HG02571 (cell line): ENCODE measurements around the gene CATSPERE.

Experiments
- ATAC-seq: cut with Tn5 transposase; IDR thresholded peaks from one replicate; pipeline ENCODE4 v1.9.1; 2021; ENCODE audit warnings: mild to moderate bottlenecking, moderate library complexity; ENCODE audit not compliant: unreplicated experiment

CATSPERE gene, protein sequence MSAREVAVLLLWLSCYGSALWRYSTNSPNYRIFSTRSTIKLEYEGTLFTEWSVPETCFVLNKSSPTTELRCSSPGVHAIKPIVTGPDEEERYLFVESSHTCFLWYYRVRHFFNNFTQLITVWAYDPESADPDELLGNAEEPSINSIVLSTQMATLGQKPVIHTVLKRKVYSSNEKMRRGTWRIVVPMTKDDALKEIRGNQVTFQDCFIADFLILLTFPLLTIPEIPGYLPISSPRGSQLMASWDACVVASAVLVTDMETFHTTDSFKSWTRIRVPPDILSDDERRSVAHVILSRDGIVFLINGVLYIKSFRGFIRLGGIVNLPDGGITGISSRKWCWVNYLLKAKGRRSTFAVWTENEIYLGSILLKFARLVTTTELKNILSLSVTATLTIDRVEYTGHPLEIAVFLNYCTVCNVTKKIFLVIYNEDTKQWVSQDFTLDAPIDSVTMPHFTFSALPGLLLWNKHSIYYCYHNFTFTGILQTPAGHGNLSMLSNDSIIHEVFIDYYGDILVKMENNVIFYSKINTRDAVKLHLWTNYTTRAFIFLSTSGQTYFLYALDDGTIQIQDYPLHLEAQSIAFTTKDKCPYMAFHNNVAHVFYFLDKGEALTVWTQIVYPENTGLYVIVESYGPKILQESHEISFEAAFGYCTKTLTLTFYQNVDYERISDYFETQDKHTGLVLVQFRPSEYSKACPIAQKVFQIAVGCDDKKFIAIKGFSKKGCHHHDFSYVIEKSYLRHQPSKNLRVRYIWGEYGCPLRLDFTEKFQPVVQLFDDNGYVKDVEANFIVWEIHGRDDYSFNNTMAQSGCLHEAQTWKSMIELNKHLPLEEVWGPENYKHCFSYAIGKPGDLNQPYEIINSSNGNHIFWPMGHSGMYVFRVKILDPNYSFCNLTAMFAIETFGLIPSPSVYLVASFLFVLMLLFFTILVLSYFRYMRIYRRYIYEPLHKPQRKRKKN

DNA sequence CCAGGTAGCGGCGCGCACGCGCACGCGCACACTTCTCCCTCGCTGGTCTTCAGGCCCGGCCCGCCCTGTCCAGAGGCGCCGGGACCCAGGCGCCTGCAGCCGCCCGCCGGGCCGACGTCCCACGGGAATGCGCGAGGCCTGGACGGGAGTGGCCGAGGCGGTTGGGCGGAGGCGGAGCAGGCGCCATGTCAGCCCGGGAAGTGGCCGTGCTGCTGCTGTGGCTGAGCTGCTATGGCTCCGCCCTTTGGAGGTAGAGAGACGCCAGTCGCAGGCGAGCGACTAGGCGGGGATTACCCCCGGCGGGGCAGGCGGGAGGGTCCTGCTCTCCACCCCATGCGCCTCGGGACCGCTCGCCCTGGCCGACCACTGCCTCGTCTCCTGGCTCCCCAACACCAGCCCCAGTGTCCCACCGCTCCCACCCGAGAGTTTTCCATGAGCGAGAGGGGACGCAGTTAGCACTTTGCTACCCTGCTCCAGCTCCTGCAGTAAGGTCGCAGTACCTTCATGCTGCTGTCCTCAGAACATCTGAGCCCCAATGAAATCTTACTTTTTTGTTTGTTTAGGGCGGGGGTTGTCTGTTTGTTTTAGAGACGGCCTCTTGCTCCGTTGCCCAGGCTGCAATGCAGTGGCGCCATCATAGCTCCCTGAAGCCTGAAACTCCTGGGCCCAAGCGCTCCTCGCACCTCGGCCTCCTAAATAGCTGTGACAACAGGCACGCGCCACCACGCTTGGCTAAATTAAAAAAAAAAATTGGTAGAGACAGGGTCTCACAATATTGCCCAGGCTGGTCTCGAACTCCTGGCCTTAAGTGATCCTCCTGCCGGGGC is at the start of gene CATSPERE:
Gene CATSPERE (plus strand): TSS at position 29 of the 827 bp plus-strand sequence. CDS start 157 bp downstream, at position 186.
- peak; percentile 98 for ATAC-seq

DNA sequence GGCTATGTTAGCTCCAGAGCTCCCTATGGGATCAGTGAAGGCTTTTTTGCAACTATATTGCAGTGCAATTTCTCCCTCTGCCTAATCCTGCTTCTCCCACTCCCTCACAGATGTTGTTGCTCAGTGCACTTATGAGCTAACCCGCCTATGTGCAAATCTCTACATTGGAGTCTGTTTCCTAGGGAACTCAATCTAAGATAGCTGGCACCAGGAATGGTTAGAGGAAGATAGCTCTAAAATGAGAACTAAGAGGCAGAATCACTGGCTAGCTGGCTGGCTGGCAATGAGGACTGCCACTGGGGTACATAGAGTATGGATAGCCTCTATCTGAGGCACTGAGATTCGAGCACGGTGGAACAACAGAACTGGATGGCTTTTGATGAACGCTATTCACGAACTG is 48.9 kb upstream of the CATSPERE start:
- ATAC-seq, result no peak

DNA sequence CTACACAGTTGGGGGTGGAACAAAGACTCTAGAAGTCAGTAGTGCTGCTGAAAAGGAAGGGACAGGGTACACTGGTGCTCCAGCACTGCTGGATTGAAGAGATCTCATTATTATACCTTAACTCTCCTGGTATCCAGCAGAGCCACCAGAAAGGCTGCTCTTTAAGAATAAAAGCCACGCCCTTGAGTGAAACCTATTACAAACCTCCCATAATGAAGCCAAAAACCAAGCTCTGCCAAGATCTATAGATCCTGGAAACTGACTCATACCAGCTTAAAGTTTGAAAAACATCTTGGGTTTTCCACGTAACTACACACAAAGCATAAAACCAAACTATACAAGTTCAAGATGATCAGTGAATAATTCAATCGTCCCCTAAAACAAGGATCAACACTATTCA is 47.3 kb upstream of the CATSPERE start:
- ATAC-seq, result no peak

- no peak for ATAC-seq
Measured at GRCh38 chr1:244414543-244414942, 46.5 kb upstream of the CATSPERE start.

DNA sequence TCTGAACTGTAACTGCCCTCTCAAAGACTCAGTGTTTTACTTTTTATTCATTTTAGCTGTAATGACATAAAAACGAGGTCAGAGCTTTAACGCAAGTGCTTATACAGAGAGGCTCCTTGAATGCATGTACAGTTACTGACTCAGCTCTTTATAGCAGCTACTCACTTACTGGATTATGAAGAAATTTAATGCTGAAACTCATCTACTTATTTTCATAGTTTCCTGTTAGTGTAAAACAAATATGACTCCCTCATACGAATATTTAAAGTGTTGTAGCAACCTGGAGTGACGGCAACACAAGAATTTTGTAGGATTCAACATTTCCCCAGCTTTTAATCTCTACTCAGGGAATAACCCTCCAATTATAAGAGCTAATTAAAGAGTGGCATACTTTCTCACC is 42.0 kb upstream of the CATSPERE start:
- no peak for ATAC-seq

DNA sequence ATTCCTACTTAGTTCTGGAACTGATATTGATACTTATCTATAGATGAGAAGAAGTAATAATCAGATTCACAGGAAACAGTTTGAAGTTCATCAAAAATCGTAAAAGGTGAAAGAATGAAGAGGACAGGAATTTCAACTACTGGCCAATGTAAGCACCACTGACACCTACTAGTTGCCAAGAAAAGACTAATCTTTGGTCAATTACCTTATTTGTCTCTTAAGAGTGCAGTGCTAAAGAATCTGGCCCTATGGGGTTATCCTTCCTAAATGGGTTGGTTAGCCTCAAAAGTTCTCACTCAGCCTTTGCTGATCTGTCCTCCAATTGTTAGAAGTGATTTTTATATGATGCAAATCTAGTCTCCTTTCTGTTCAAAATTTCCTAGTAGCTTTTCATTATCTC is 38.9 kb upstream of the CATSPERE start:
- no peak for ATAC-seq

- no peak for ATAC-seq
Measured at GRCh38 chr1:244424649-244425334, 36.3 kb upstream of the CATSPERE start.

DNA sequence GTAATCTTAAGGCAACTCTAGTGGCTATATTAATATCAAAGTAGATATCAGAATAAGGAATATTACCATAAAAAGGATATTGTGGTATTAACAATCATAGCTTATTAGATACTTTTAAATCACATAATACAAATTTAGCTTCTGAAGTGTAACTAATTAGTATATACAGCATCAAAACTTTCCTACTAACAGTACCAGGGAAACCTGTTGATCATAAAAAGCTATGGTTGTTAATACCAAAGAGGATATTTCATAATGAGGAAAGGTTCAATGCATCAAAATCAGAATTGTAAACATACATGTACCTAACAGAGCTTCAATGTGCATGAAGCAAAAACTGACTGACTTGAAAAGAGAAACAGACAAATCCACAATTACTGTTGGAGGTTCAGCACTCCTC is 33.4 kb upstream of the CATSPERE start:
- no peak for ATAC-seq

- no peak for ATAC-seq
Measured at GRCh38 chr1:244429818-244430217, 31.3 kb upstream of the CATSPERE start.

DNA sequence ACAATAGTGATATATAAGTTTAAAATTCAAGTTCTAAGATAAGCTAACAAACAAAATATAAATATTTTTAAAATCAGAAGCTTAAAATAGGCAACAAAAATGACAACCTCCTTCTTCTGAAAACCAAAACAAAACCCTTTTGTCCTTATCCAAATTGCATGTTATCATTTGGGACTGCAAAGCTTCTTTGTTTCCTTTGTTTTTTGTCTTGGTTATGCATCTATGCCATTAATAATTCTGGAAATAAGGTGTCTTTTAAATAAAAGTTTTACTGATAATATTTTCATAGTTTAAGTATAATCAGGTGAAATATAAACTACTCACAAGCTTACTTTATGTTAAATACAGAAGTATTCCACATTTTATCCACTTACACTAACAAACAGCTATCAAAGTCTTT is 29.9 kb upstream of the CATSPERE start:
- no peak for ATAC-seq

GRCh38 chr1:244435562-244436205 is 25.4 kb upstream of the CATSPERE start:
- no peak for ATAC-seq

GRCh38 chr1:244436336-244437085 is 24.6 kb upstream of the CATSPERE start:
- ATAC-seq, result no peak

GRCh38 chr1:244437086-244437468 is 24.0 kb upstream of the CATSPERE start:
- ATAC-seq, result no peak

- no peak for ATAC-seq
Measured at GRCh38 chr1:244439391-244440032, 21.6 kb upstream of the CATSPERE start.

DNA sequence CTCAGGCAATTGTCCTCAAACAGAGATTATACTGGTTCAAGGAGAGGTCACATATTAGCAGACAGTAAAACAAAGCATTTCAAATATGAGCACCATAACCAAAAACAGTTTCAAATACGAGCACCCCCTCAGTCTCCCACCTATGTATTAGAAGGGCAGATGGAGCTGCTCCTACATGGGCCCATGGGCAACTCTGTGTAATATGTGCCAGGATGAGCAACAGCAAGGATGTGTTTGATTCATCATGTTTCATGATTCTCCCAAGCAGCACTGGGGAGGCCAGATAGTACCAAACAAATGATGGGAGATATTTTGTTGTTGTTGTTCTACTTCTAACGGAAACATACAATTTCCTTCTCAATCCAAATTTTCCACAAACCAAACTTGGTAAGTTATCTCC is 18.2 kb upstream of the CATSPERE start:
- ATAC-seq, result no peak

GRCh38 chr1:244444854-244445253 is 16.2 kb upstream of the CATSPERE start:
- no peak for ATAC-seq

DNA sequence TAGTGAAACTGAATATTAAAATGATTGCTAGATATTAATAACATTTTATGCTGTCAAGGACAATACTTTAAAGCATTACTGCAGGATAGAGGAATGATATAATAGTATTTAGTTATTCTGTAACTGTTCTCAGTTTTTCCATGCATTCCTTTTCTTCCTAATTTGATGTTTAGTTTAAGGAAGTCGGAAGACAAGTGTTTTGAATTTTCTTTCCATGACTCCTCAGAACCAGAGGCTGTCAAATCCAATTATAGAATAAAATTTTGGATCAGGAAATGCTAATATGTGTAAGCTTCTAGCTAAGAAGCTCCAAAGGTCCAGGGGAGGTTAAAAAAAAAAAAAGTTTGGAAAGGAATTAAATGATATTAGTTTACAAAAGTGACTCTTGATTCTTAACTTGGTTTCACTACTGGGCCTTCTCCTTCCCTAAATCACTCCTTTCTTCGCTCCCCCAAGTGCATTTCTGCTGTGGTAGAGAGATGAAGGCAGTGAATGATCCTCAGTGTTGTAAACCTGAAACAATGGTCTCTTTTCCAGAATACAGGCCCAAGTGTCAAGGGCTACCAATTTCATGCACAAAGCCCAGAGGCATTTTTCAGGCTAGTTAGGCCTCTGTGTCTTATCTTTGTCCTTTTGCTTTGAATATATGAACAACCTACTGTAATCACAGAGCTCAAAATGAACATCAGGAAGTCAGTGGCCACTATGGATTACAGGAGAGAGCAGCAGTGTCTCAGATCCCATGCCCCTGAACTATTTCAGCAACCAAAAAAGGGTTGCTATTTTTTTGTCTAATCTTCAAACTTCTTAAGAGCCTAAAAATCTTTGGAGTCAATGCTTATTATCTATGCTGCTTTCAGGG is 15.5 kb upstream of the CATSPERE start:
- no peak for ATAC-seq

DNA sequence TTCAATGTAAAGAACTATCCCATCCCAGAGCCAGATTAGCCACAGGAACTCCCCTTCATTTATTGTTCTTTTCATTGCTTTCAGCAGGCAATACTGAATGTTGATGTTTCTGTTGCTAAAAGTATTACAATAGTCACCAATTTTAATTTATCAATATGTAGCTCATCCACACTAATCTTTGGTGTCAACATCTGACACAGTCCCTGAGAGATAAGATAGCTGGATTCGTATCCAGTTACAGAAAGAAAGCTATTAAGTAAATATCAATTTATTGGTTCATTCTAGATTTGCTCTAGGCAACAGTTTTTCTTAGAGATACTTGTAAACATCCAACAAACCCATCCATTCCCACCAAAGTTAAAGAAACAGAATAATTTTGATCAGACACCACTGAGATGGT is 14.0 kb upstream of the CATSPERE start:
- ATAC-seq, result no peak
